GM21515 (cell line): ENCODE data around the gene STKLD1.
"Not testable (repeated sequence)": the region's sequence is repeated elsewhere in the genome, so short reads cannot be mapped to it uniquely, and the experiment has no call there.

ENCODE experiments used
- ATAC-seq: cut with Tn5 transposase; IDR thresholded peaks from one replicate; pipeline ENCODE4 v1.9.1; 2021; ENCODE audit not compliant: unreplicated experiment

Gene STKLD1

GRCh38 chr9:133375724-133376654 lies at the start of gene STKLD1, which contains the start of gene SURF4:
Gene STKLD1, plus strand, starts transcription at chr9:133376366. Its CDS starts 108 bp downstream, at chr9:133376474.
Gene SURF4, minus strand, starts transcription at chr9:133376060. Its CDS starts 91 bp downstream, at chr9:133375969.
- ATAC-seq: peak; percentile 88

GRCh38 chr9:133327021-133327420 lies 49.1 kb upstream of the STKLD1 start:
- ATAC-seq: not testable (repeated sequence)

- no peak for ATAC-seq
These were observed 48.2 kb upstream of the STKLD1 start for GRCh38 chr9:133327834-133328484.

GRCh38 chr9:133329306-133330156 lies 46.6 kb upstream of the STKLD1 start:
- not testable (repeated sequence) for ATAC-seq

GRCh38 chr9:133331221-133331620 lies 44.9 kb upstream of the STKLD1 start:
- no peak for ATAC-seq

- ATAC-seq: no peak
These were observed 44.4 kb upstream of the STKLD1 start for GRCh38 chr9:133331641-133332380.

- no peak for ATAC-seq
These were observed 43.8 kb upstream of the STKLD1 start for GRCh38 chr9:133332381-133332730.

GRCh38 chr9:133333011-133333410 lies 43.2 kb upstream of the STKLD1 start:
- no peak for ATAC-seq

- no peak for ATAC-seq
These were observed 42.6 kb upstream of the STKLD1 start for GRCh38 chr9:133333566-133333965.

GRCh38 chr9:133334161-133334560 lies 42.0 kb upstream of the STKLD1 start:
- no peak for ATAC-seq

- ATAC-seq: not testable (repeated sequence)
These were observed 41.3 kb upstream of the STKLD1 start for GRCh38 chr9:133334888-133335287.

GRCh38 chr9:133335924-133336811 lies 40.0 kb upstream of the STKLD1 start, which contains the start of gene SURF6:
Gene SURF6, minus strand, starts transcription at chr9:133336188. Its CDS starts 56 bp downstream, at chr9:133336132.
- ATAC-seq: peak; percentile 87

- no peak for ATAC-seq
These were observed 36.5 kb upstream of the STKLD1 start for GRCh38 chr9:133339641-133340040.

- no peak for ATAC-seq
These were observed 35.9 kb upstream of the STKLD1 start for GRCh38 chr9:133340256-133340655.

- no peak for ATAC-seq
These were observed 35.2 kb upstream of the STKLD1 start for GRCh38 chr9:133340916-133341315.

GRCh38 chr9:133341369-133342068 lies 34.6 kb upstream of the STKLD1 start:
- ATAC-seq: no peak

GRCh38 chr9:133342069-133342406 lies 34.1 kb upstream of the STKLD1 start:
- no peak for ATAC-seq

GRCh38 chr9:133342570-133342969 lies 33.6 kb upstream of the STKLD1 start:
- no peak for ATAC-seq

- no peak for ATAC-seq
These were observed 32.1 kb upstream of the STKLD1 start for GRCh38 chr9:133344071-133344470.
